Karpas-422 (cell line): ENCODE results near the gene DOCK2. TPM values are rescaled to one million over a fixed set of nuclear protein-coding genes. Genes with fewer than 3 reads are reported as not detected.

Source experiments
- DNase-seq: peaks from one replicate; pipeline ENCODE4 v3.0.0-alpha.2; 2015
- H2AFZ ChIP-seq: fragments of 200-600 bp; sonication (generic); 2 replicates; pipeline ENCODE4 v1.6.1; 2014; ENCODE audit warnings: antibody characterized with exemption, low read length, mixed read lengths
- H3K27ac ChIP-seq: fragments of 200-600 bp; sonication (generic); 2 replicates; pipeline ENCODE4 v1.5.1; 2014; ENCODE audit warnings: mild to moderate bottlenecking, low read length, moderate library complexity
- H3K27me3 ChIP-seq: fragments of 200-600 bp; sonication (generic); 2 replicates; pipeline ENCODE4 v1.6.1; 2014; ENCODE audit warnings: low read length, mixed read lengths
- H3K36me3 ChIP-seq: fragments of 200-600 bp; sonication (generic); 2 replicates; pipeline ENCODE4 v1.6.1; 2014; ENCODE audit warnings: low read length, mixed read lengths; ENCODE audit not compliant: insufficient read depth
- H3K4me1 ChIP-seq: fragments of 200-600 bp; sonication (generic); 2 replicates; pipeline ENCODE4 v1.6.1; 2014; ENCODE audit warnings: mild to moderate bottlenecking, low read length, mixed read lengths
- H3K4me2 ChIP-seq: fragments of 200-600 bp; sonication (generic); 2 replicates; pipeline ENCODE4 v1.6.1; 2014; ENCODE audit warnings: low read length, low read depth, mild to moderate bottlenecking; ENCODE audit not compliant: poor library complexity, severe bottlenecking
- H3K4me3 ChIP-seq: fragments of 200-600 bp; sonication (generic); 2 replicates; pipeline ENCODE4 v1.5.1; 2014; ENCODE audit warnings: mild to moderate bottlenecking, antibody characterized with exemption, low read length, mixed read lengths
- H3K79me2 ChIP-seq: fragments of 200-600 bp; sonication (generic); 2 replicates; pipeline ENCODE4 v1.6.1; 2014; ENCODE audit warnings: mild to moderate bottlenecking, low read length, mixed read lengths
- H3K9ac ChIP-seq: fragments of 200-600 bp; sonication (generic); 2 replicates; pipeline ENCODE4 v1.6.0; 2014; ENCODE audit warnings: low read length
- H3K9me2 ChIP-seq: fragments of 200-600 bp; sonication (generic), shearing (Covaris generic); replicated peaks from 2 replicates; pipeline ENCODE4 v1.6.0; 2014; ENCODE audit warnings: mild to moderate bottlenecking, low read length, moderate library complexity; ENCODE audit not compliant: insufficient read depth
- H3K9me3 ChIP-seq: fragments of 300-700, 200-600 bp; sonication (generic); 2 replicates; pipeline ENCODE4 v1.6.1; 2014; ENCODE audit warnings: low read length, mixed read lengths
- H4K20me1 ChIP-seq: fragments of 200-600 bp; sonication (generic); 2 replicates; pipeline ENCODE4 v1.6.1; 2014; ENCODE audit warnings: mild to moderate bottlenecking, antibody characterized with exemption, low read length, low read depth; ENCODE audit not compliant: insufficient read depth
- total RNA-seq: library from RNA; depleted of rRNA; stranded (reverse); fragments of >200 nt; shearing (Covaris generic); gene quantifications from 2 replicates; pipeline ENCODE4 v1.2.3, GENCODE V29; 2014; ENCODE audit warnings: low replicate concordance

The DOCK2 gene
- total RNA-seq, 1 experiment from 2014 or later = 255 TPM

- Histone ChIP-seq H3K27ac (no peak overlapping the region), H3K79me2 (no peaks in the 10 kb centered on the region), H3K36me3 (no peaks in the 10 kb centered on the region), H4K20me1 (no peaks in the 10 kb centered on the region), H3K4me1 (no peaks in the 10 kb centered on the region), H3K27me3 (no peaks in the 10 kb centered on the region; the same call in 1 of the 2 replicates), H3K9me2 (0 out of 2 replicates have a peak, but pooled peaks cover 3% of the 10 kb centered on the region), H2AFZ (no peak overlapping the region), H3K9ac (no peak overlapping the region), H3K4me3 (no peak overlapping the region), H3K4me2 (no peak overlapping the region), H3K9me3 (no peaks in the 10 kb centered on the region)
- no peak for DNase-seq
Measured at GRCh38 chr5:169629847-169630548, 7.1 kb upstream of the DOCK2 start.

GRCh38 chr5:169631360-169631759 is 5.7 kb upstream of the DOCK2 start:
- H3K79me2 ChIP-seq = no peaks in the 10 kb centered on the region
- H2AFZ ChIP-seq = no peak overlapping the region
- no peak overlapping the region for H3K27ac ChIP-seq
- H3K4me1 ChIP-seq = no peaks in the 10 kb centered on the region
- no peaks in the 10 kb centered on the region for H4K20me1 ChIP-seq
- H3K9me3 ChIP-seq = no peaks in the 10 kb centered on the region
- H3K27me3 ChIP-seq = no peaks in the 10 kb centered on the region; the same call in 1 of the 2 replicates
- no peak overlapping the region for H3K9ac ChIP-seq
- no peak for DNase-seq
- H3K4me3 ChIP-seq = no peak overlapping the region
- H3K36me3 ChIP-seq = no peaks in the 10 kb centered on the region
- H3K4me2 ChIP-seq = no peak overlapping the region
- H3K9me2 ChIP-seq = 0 out of 2 replicates have a peak, but pooled peaks cover 3% of the 10 kb centered on the region

GRCh38 chr5:169632946-169633345 is 4.1 kb upstream of the DOCK2 start:
- no peak overlapping the region for H3K27ac ChIP-seq
- H3K4me2 ChIP-seq = no peak overlapping the region
- no peaks in the 10 kb centered on the region; the same call in 1 of the 2 replicates for H3K27me3 ChIP-seq
- H3K4me1 ChIP-seq = peaks cover 8% of the 10 kb centered on the region
- 0 out of 2 replicates have a peak, but pooled peaks cover under 1% of the 10 kb centered on the region for H3K36me3 ChIP-seq
- DNase-seq = no peak
- H3K9me3 ChIP-seq = no peaks in the 10 kb centered on the region
- no peaks in the 10 kb centered on the region for H3K9me2 ChIP-seq
- H2AFZ ChIP-seq = no peak overlapping the region
- H4K20me1 ChIP-seq = no peaks in the 10 kb centered on the region
- no peak overlapping the region for H3K9ac ChIP-seq
- no peak overlapping the region for H3K4me3 ChIP-seq
- H3K79me2 ChIP-seq = peaks cover 7% of the 10 kb centered on the region

- H3K9me3 ChIP-seq = peaks cover 9% of the 10 kb centered on the region
- peaks cover 24% of the 10 kb centered on the region for H3K79me2 ChIP-seq
- H3K27me3 ChIP-seq = no peaks in the 10 kb centered on the region; the same call in 1 of the 2 replicates
- no peak overlapping the region for H3K4me3 ChIP-seq
- H3K27ac ChIP-seq = no peak overlapping the region
- DNase-seq = peak; percentile 19
- H4K20me1 ChIP-seq = peaks cover 6% of the 10 kb centered on the region
- peaks cover 17% of the 10 kb centered on the region for H3K36me3 ChIP-seq
- H2AFZ ChIP-seq = no peak overlapping the region
- no peak overlapping the region for H3K9ac ChIP-seq
- no peaks in the 10 kb centered on the region for H3K9me2 ChIP-seq
- H3K4me1 ChIP-seq = peaks cover 15% of the 10 kb centered on the region
- no peak overlapping the region for H3K4me2 ChIP-seq
Measured at GRCh38 chr5:169634606-169635005, 2.5 kb upstream of the DOCK2 start.

GRCh38 chr5:169635936-169636335 is 1.1 kb upstream of the DOCK2 start:
- Histone ChIP-seq H4K20me1 (peaks cover 18% of the 10 kb centered on the region), H3K4me2 (no peak overlapping the region)

GRCh38 chr5:169636477-169637084 is 494 bp upstream of the DOCK2 start:
- peaks cover 17% of the 10 kb centered on the region for H3K4me1 ChIP-seq
- H2AFZ ChIP-seq = peak overlapping the region; percentile 86
- no peak overlapping the region for H3K27ac ChIP-seq
- H3K9ac ChIP-seq = peak overlapping the region; percentile 98
- peak overlapping the region; percentile 91 for H3K4me2 ChIP-seq
- DNase-seq = no peak
- H4K20me1 ChIP-seq = peaks cover 25% of the 10 kb centered on the region
- H3K36me3 ChIP-seq = peaks cover 36% of the 10 kb centered on the region
- H3K79me2 ChIP-seq = peaks cover 44% of the 10 kb centered on the region
- peaks cover 11% of the 10 kb centered on the region for H3K9me3 ChIP-seq
- peak overlapping the region; percentile 94 for H3K4me3 ChIP-seq
- no peaks in the 10 kb centered on the region; the same call in 1 of the 2 replicates for H3K27me3 ChIP-seq
- H3K9me2 ChIP-seq = no peaks in the 10 kb centered on the region

More at GRCh38 chr5:169635936-169636335, 1.1 kb upstream of the DOCK2 start:
- Histone ChIP-seq H3K4me3 (no peak overlapping the region), H3K79me2 (peaks cover 37% of the 10 kb centered on the region), H3K27ac (no peak overlapping the region), H3K9me3 (peaks cover 11% of the 10 kb centered on the region), H3K9ac (no peak overlapping the region), H2AFZ (no peak overlapping the region), H3K9me2 (no peaks in the 10 kb centered on the region), H3K27me3 (no peaks in the 10 kb centered on the region; the same call in 1 of the 2 replicates), H3K36me3 (peaks cover 30% of the 10 kb centered on the region), H3K4me1 (peaks cover 17% of the 10 kb centered on the region)
- DNase-seq = peak; percentile 44

- Histone ChIP-seq H3K9me2 (no peaks in the 10 kb centered on the region), H3K9me3 (peaks cover 11% of the 10 kb centered on the region), H3K36me3 (peaks cover 45% of the 10 kb centered on the region), H2AFZ (peak overlapping the region; percentile 86), H4K20me1 (peaks cover 31% of the 10 kb centered on the region), H3K4me2 (peak overlapping the region; percentile 91), H3K79me2 (peaks cover 54% of the 10 kb centered on the region), H3K9ac (peak overlapping the region; percentile 98), H3K4me1 (peaks cover 17% of the 10 kb centered on the region), H3K27ac (peak overlapping the region; percentile 88), H3K4me3 (peak overlapping the region; percentile 94), H3K27me3 (no peaks in the 10 kb centered on the region)
- DNase-seq = peak; percentile 92
Measured at GRCh38 chr5:169637549-169638121, 560 bp downstream of the DOCK2 start.

GRCh38 chr5:169641253-169641652 is 4.2 kb downstream of the DOCK2 start:
- H3K4me2 ChIP-seq = no peak overlapping the region
- no peak overlapping the region for H3K9ac ChIP-seq
- H3K4me1 ChIP-seq = peaks cover 20% of the 10 kb centered on the region
- peaks cover 50% of the 10 kb centered on the region for H3K36me3 ChIP-seq
- H2AFZ ChIP-seq = no peak overlapping the region
- no peaks in the 10 kb centered on the region for H3K27me3 ChIP-seq
- H3K9me3 ChIP-seq = peaks cover 11% of the 10 kb centered on the region
- H4K20me1 ChIP-seq = peaks cover 48% of the 10 kb centered on the region
- H3K79me2 ChIP-seq = peaks cover 91% of the 10 kb centered on the region
- H3K27ac ChIP-seq = no peak overlapping the region
- H3K4me3 ChIP-seq = no peak overlapping the region
- H3K9me2 ChIP-seq = no peaks in the 10 kb centered on the region
- no peak for DNase-seq
